Stimulated activated CD8-positive, alpha-beta memory T cell treated with anti-CD3 and anti-CD28 coated beads, Interleukin-12 subunit alpha, Interleukin-12 subunit beta, amount 100 ng/mL, for 1 hour (primary cell): Measurements from ENCODE around the gene EID1.
"Not testable (repeated sequence)": the region's sequence is repeated elsewhere in the genome, so short reads cannot be mapped to it uniquely, and the experiment has no call there.

Source experiments
- DNase-seq: peaks from one replicate; pipeline ENCODE4 v3.0.0-alpha.2; 2020; ENCODE audit warnings: low read depth

The EID1 gene

DNA sequence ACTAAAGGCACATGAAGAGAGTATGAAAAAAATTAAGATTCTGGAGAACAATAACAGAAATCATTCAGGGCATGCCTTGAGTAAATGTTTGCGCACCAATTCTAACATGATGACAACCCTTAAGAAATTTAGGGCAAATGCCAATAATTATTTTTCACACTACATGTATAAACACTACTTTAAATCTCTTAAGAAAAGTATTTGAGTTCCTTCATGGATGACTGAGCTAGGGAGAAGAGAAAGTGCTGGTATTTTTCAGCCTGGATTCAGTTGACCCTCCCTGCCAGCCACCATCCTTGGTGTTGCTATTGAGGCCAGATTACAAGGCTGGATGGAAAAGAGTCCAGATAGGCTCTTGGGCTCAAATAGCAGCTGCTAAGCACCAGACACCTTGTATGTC is 8.0 kb upstream of the EID1 start:
- no peak for DNase-seq

DNA sequence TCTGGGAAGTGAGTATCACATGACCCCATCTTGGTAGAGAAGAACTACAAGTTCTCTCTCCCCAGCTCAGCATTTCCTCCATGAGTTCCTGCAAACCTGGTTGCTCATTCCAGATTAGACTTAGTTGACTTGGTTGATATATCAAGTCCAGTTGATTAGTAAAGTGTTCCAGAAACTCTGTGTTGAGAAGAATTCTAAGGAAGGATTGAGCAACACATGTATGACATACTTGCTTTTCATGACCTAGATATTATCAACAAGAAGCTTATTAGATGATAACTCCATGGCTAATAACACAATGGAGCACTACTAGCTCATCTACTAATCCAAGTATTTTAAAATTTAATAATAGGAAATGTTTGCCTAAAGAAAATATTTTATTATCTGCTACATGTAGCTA is 6.4 kb upstream of the EID1 start:
- no peak for DNase-seq

DNA sequence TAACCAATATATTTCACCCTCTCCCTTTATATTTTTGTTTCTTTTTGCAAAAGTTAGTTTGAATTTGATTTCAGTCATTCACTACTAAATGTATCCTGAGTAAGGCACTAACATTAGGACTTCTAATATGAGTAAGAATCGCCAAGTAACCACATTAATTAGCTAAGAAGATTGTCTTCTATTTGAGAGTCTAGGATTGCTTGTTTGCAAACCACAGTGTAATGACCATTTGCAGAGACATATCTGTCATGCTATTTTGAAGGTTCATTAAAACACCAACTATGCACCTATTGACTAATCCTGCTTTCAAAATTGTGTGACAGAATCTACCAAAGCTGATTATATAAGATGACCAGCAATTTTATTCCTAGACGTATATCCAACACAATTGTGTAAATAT is 5.3 kb upstream of the EID1 start:
- DNase-seq: no peak

DNA sequence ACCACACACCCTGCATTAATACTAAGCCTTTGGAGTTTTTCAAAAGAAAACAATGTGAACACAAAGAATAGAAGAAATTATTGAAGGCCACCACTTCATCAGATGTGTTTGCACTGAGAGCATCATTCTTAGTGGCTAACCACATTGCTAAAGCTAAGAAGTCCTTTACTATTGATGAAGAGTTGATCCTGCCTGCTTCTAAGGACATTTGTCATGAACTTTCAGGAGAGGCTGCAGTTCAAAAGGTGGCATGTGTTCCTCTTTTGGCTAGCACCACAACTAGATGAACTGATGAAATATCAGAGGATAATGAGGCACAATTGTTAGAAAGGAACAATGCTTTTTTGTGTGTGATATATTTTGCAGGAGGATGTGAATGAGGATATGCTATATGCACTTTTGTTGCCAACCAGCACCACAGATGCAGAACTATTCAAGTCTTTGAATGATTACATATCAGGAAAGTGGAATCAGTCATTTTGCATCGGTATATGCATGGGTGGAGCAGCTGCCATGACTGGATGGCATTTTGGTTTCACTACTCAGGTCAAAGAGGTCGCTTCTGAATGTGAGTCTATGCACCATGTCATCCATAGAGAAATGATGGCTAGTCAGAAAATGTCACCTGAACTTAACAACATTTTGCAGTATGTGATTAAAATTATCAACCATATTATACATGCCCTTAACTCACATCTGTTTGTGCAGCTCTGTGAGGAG is 2.5 kb upstream of the EID1 start:
- no peak for DNase-seq

DNA sequence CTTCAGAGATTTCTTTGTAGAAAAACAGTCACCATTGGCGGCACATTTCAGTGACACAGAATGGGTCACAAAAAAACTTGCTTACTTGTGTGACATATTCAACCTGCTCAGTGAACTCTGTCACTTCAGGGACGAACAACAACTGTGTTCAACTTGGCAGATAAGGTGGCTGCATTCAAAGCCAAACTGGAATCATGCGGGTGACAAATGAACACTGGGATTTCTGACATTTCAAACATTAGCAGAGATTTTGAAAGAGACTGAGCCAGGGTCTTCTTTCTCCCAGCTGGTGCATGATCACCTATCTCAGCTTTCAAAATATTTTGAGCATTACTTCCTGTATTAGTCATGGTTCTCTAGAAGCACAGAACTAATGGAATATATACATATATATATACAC is 1.9 kb upstream of the EID1 start:
- DNase-seq: no peak

DNA sequence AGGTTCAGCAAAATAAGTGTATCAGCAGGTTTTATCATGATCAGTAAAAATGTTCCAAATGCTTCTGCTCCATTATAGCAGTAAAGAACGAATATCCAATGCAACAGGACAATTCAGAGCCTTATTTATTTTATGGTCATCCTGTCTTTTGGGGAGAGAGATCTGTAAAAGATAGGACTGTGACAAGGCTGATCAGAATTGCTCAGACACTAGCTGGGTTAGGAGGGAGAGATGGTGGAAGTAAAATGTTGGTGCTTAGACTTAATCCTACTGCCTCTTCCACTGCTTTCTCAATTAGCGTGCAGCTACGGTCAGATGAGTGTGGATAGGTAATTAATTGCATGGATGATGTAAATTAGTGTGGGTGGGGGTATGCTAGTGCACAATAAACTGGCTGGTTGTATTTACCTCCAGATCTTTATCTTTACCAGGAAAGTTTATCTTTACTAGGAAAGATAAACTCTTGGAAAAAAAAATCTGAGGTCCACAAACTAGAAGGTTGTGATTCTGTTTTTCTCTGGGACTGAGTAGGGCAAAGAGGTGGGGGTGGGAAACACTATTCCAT is 2.2 kb downstream of the EID1 start:
- DNase-seq: no peak

DNA sequence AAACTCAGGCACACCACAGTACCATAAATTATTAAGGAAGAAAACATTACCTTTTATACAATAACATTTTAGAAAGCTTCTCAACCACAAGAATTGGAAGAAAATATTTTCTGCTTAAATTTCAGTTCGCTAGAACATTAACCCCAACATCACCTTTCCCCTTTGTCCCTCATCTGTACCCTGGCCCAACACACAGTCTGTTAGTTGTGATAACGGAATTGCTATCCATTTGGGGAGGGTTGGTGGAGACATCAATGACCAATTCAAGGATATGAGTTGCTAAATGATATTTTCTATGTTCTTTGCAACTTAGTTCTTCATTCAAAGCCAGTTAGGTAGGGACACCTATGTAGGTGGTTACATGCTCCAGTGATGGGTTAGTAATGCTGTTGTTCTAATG is 5.8 kb downstream of the EID1 start:
- no peak for DNase-seq

DNA sequence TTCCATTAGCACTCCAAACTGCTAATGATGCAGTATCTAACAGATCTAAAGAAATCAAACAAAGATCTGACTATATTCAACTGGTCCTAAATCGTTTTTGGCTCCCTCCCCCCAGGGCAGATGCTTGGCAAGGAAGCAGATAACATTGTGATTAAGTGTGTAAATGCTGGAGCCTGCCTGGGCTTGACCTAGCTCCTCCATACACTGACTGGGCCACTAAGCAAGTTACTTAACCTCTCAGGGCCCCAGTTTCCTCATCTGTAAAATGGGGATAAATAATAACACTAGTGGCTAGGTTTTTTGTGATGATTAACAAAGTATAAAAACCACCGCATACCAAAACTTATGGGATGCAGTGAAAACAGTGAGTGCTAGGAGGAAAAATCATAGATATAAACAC is 9.2 kb downstream of the EID1 start:
- DNase-seq: no peak

DNA sequence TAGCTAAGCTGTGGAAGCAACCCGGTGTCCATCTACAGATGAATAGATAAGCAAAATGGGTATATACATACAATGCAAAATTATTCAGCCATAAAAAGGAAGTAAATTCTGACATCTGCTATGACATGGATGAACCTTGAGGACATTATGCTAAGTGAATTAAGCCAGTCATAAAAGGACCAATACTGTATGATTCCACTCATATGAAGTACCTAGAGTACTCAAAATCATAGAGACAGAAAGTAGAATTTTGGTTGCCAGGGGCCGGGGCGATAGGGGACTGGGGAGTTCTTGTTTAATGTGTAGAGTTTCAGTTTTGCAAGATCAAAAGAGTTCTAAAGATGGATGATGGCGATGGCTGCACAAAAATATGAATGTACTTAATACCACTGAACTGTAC is 10.3 kb downstream of the EID1 start:
- DNase-seq: no peak

DNA sequence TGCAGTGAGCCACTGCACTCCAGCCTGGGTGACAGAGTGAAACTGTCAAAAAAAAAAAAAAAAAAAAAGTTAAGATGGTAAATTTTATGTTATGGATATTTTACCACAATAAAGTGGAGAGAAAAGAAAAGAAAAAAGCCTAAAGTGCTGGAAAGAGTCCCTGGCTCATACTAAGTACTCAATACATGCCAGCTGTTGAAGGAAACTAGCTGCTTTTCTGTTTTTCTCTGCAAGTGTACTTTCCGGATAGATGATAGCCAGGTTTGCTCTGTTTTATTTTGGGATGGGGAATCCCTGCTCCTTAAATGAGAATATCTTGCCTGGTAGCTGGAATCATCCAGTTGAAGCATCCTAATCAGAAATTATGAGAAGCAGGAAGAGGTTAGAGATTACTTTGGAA is 10.9 kb downstream of the EID1 start:
- no peak for DNase-seq

DNA sequence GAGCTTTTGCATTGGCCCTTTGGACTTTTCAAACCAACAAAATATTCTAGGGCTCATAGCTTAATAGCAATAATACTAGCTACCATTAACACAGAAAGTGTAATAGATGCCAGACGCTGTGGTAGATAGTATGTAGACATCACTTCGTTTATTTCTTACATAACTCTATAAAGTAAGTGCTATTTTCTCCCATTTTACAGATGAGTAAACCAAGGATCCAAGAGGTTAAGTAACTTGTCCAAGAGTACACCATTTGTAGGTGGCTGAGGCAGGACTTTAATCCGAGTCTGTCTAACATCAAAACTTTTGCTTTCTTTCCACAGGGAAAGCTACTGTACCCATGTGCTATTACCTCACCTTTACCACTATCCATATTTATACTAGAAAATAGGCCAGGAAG is 12.0 kb downstream of the EID1 start:
- DNase-seq: no peak

DNA sequence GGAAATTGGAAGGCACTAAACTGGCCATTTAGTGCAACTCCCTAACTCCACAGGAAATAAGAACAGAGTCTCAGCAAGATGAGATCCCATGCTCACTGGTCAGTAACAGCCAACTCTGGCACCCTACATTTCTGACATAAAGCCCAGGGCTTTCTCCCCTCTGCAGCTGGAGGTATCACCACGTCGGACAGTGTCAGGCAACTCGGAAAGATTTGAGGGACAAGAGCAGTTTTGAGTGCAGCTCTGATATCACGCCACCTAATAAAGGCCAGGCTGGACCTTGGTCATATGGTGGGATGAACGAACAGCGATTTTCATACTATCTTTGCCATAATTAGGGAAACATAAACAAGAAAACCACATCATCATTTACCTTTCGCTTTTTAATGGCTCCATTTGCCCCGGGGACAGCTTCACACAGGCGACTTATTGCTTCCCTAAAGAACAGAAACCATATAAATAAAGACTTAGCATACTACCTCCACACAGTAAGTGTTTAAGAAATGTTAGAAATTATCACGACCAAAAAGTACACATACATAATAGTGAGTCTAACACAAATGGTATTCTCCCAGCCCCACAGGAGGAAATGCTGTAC is 12.5 kb downstream of the EID1 start:
- DNase-seq: no peak

DNA sequence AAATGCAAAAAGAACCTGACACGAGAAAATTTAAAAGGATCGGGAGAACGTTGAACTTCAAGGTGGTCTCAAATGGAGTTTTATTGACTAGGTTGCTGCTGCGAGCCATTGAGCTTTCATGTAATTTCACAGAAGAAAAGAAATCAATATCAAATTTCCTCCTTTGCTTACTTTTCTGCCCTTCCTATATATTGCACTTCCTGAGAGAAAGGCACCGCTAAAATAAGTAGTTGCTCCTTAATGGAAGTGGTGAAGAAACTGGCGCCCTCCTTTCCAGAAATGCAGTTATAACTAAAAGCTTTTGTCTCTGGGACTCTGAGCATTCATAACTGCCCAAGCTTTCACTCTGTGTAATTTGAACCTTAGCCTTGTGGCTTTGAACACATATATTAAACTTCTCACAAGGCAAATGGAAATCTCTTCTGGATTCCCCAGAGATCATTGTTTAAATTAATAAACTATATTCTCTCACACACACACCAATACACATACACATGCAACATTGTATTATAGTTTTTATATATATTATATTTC is 13.4 kb downstream of the EID1 start:
- DNase-seq: no peak

DNA sequence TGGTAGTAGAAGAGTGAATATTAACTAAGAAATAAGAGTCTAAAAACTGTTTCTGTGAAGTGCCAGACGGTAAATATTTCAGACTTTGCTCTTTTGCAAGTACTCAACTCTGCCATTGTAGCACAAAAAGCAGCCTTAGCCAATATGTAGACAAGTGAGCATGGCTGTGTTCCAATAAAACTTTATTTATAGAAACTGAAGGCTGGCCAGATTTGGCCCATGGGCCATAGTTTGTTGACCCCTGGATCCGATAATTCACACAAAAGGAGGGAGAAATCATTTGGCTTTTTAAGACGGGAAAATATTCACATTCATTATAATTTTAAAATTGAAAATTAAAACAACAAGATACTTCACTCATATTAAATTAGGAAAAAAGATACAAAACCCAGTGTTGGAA is 15.4 kb downstream of the EID1 start:
- no peak for DNase-seq

DNA sequence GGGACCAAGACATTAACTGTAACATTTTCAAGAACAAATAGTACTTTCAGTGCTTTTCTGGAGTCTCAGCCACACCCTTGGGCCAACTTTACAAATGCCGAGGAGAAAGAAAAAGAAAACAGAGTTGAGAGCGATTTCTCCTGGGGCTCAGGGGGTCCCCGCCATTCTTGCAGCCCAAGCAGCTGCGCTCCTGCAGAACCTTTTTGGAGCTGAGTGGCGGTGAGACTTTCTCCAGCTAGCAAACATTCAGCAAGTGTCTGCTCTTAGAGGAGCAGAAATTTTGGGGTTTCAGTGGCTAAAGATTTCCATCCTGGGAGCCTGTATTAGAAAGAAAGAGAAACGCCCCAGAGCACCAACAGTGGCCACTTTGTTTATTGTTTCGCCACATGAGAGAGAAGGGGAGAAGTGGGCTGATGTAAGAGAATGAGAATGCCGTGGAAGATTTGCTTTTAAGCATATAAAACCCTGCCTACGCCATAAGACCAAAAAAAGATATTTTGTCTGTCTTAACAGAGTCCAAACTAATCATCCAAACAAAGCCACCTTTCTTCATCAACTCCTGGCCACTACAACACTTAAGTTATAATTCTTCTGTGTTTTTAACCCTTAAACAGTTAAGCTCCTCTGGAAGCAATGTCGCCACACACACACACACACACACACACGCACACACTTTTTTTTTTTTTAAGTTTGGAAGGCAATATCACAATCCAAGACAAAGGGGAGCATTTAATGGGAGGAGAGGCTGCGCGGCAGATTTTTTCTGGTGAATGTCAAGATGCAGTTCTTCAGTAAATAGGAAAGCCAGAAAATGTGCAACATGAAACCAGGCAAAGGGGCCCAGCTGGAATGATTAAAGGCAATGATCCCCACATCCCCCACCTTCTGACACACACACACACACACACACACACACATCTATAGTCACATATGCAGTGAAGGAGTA is 19.2 kb downstream of the EID1 start:
- no peak for DNase-seq

DNA sequence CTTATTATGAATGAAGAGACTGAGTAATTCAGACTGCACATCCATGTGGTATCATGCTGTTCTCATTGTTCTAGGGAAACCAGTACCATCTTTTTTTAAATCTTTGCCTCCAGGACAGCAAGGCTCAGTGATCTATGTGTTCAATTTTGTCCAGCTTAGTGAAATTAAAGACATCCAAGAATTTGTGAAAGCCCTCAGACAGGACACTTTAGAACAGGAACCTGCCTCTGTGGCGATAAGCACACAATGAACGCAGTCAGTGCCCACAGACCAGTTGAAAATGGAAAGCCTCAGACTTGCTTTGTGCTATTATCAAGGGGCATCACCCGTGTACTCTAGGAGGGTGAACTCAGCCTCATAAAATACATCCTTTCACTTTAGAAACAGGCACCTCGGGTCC is 20.1 kb downstream of the EID1 start:
- no peak for DNase-seq

DNA sequence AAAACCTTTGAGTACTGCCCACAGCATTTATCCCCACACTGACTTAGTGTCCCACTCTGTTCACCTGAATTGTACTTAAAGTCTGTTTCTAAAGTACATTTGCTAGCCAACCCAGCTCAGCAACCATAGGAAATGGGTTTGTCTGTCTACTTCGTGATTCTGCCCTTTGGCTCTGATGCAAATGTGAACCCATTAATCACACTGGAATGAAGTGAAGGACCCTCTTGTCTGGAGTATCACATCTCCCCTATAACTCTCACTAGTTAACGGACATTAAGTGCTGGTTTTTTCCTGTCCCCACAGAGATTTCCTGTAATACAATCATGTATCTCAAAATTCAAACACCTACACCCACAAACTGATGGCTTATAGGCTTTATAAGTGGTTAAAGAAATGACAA is 20.5 kb downstream of the EID1 start:
- DNase-seq: no peak

DNA sequence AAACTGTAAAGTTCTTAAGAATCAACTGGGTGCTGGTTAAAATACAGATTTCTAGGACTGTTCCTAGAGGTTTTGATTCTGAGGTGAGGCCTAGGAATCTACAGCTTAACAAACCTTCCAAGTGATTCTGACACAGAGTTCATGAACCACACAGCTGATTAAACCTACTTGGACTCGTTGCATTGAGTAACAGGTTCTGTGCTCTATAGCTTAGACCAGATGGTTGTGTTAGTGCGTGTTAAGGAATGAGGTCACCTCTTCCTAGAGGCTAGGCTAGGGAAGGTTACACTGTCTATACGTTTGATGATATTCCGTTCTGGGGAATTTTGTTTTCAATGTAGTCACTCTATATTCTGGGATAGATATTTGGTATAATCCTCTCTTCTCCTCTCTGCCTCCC is 21.9 kb downstream of the EID1 start:
- DNase-seq: no peak

DNA sequence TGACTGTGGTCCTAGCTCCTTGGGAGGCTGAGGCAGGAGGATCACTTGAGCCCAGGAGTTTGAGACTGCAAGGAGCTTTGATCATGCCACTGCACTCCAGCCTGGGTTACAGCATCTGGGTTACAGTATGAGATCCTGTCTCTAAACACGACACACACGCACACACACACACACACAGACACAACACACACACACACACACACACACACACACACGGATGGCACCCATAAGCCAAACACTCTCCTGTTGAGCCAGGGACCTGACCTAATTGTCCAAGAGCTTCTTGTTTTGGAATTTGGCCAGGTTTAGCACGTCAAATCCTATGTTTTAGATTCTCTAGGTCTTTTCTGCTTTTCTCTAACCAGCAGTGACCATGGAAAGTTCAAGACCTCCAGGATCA is 26.8 kb downstream of the EID1 start:
- no peak for DNase-seq

DNA sequence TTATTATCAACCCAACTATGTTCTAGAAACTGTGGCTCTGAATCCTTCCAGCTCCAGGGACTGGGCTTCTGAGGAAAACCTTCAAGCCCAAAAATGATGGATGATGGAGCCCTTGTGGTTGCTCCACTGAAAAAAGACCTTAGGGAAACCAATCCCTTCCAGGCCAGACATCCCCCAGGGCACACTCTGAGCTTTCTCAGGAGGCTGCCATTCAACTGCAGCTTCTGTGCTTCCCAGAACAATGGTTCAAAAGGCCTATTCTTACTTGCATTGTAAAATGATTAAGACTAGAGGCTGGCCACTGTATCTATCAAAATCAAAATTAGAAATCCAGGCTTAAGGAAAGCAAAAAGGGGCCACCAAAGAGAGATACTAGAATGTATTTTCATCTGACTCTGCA is 27.3 kb downstream of the EID1 start:
- DNase-seq: no peak

DNA sequence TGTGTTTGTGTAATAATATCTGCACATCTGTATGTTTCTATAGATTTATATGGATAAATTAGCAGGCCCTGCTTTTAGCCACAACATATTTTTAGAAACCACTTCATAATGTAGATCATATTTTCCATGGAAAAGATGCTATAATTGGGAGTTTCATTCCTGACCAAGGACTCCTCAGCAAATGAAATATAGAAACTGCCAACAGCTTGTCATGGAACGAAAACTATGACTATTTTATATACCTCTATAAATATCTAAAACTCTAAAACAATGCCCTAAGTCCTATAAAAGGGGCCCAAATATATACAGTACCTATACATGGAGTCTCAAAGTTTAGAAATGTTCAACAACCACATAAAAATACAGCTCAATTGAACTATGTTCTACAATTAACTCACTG is 27.9 kb downstream of the EID1 start:
- DNase-seq: no peak

DNA sequence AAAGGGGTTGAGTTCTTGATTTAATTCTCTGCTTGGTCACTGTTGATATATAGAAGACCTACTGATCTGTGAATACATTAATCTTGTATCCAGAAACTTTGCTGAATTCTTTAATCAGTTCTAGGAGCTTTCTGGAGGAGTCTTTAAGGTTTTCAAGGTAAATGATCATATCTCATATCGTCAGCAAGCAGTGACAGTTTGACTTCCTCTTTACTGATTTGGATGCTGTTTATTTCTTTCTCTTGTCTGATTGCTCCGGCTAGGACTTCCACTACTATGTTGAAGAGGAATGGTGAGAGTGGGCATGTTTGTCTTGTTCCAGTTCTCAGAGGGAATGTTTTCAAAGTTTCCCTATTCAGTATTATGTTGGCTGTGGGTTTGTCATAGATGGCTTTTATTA is 31.4 kb downstream of the EID1 start:
- not testable (repeated sequence) for DNase-seq

DNA sequence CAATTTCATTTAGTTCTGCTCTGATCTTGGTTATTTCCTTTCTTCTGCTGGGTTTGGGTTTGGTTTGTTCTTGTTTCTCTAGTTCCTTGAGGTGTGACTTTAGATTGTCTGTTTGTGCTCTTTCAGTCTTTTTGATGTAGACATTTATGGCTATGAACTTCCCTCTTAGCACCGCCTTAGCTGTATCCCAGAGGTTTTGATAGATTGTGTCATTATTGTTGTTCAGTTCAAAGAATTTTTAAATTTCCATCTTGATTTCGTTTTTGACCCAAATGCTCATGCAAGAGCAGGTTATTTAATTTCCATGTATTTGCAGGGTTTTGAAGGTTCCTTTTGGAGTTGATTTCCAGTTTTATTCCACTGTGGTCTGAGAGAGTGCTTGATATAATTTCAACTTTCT is 32.6 kb downstream of the EID1 start:
- DNase-seq: not testable (repeated sequence)
